NB4 (cell line): ENCODE data around the gene CCM2L.

Experiments
- CTCF ChIP-seq: IDR thresholded peaks from one replicate; pipeline ENCODE4 v1.5.1; 2012; ENCODE audit warnings: low read depth, low read length
- MYC ChIP-seq: IDR thresholded peaks from 2 replicates; pipeline ENCODE4 v1.6.1; 2011; ENCODE audit warnings: low read depth, low read length
- POLR2A ChIP-seq: IDR thresholded peaks from 2 replicates; pipeline ENCODE4 v1.6.1; 2011; ENCODE audit warnings: mild to moderate bottlenecking; ENCODE audit not compliant: insufficient read length; ENCODE audit errors: extremely low read depth

GRCh38 chr20:32009564-32009963 lies 674 bp upstream of the CCM2L start:
- TF ChIP-seq CTCF (no peak), MYC (no peak), POLR2A (no peak)
